AG09309 (cell line): Measurements from ENCODE around the gene CDC25A.

Source experiments
- DNase-seq: peaks from one replicate; pipeline ENCODE4 v3.0.0-alpha.2; 2010; ENCODE audit warnings: low read depth
- H3K4me3 ChIP-seq: 2 replicates; pipeline ENCODE4 v1.5.1; 2011; ENCODE audit warnings: mild to moderate bottlenecking, low read depth, low read length, moderate library complexity; ENCODE audit not compliant: control insufficient read depth
- TF ChIP-seq, protein P1 (sequence below): IDR thresholded peaks from 2 replicates; pipeline ENCODE4 v1.5.1; 2011; ENCODE audit warnings: mild to moderate bottlenecking, low read depth, low read length, inconsistent platforms; ENCODE audit not compliant: insufficient read depth, control insufficient read depth; ENCODE audit errors: missing control alignments

Gene CDC25A

DNA sequence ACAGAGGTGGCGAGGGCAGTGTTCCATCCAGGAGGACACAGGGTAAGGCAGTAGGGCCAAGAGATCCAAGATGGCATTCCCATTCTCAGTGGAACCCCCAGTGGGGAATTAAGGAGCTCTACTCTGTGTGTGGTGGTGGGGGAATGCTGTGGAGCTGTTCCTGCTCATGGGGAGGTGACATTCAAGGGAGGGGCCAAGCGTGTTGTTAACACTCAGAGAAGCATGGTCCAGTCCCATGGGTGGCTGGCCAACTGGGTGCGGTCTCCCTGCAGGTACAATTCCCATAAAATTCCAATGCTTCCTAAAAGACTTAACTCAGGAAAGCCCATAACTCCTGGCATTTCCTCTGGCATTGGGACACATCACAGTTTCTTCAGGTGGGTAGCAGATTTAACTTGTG lies 37.4 kb upstream of the CDC25A start:
- no peak for DNase-seq
- no peak overlapping the region for H3K4me3 ChIP-seq
- TF ChIP-seq, protein P1, sequence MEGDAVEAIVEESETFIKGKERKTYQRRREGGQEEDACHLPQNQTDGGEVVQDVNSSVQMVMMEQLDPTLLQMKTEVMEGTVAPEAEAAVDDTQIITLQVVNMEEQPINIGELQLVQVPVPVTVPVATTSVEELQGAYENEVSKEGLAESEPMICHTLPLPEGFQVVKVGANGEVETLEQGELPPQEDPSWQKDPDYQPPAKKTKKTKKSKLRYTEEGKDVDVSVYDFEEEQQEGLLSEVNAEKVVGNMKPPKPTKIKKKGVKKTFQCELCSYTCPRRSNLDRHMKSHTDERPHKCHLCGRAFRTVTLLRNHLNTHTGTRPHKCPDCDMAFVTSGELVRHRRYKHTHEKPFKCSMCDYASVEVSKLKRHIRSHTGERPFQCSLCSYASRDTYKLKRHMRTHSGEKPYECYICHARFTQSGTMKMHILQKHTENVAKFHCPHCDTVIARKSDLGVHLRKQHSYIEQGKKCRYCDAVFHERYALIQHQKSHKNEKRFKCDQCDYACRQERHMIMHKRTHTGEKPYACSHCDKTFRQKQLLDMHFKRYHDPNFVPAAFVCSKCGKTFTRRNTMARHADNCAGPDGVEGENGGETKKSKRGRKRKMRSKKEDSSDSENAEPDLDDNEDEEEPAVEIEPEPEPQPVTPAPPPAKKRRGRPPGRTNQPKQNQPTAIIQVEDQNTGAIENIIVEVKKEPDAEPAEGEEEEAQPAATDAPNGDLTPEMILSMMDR = no peak

DNA sequence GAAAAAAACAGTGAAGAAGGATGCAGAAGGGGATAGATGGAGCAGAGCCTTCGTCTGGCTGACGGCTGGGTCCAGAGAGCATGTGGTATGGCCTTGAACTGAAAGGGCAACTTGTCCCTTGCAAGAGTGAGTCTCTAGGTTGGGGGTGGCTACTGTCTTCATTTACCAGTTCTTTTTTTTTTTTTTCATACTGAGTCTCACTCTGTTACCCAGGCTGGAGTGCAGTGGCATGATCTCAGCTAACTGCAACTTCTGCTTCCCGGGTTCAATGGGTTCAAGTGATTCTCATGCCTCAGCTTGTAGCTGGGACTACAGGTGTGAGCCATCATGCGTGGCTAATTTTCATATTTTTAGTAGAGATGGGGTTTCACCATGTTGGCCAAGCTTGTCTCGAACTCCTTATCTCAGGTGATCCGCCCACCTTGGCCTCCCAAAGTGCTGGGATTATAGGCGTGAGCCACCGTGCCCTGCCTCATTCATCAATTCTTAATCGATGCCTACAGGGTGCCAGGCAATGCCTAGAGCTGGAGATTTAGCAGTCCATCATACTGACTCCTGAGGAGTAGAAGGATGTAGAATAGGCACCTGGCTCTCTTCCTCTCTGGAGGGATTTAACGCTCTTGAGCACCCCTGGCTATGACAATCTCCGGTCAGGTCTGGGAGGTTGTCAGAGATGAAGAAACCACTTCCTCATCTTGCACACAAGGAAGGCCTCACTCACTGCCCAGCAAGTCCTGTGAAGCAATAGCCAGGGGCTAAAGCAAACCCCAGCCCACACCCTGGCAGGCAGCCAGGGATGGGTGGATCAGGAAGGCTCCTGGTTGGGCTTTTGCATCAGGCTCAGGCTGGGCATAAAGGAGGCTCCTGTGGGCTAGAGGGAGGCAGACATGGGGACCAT lies 34.6 kb upstream of the CDC25A start, which contains the start of gene CAMP:
Gene CAMP (plus strand): TSS at position 880 of the 898 bp plus-strand sequence. CDS start 17 bp downstream, at position 897.
- DNase-seq = peak; percentile 25
- H3K4me3 ChIP-seq = no peak within 1 kb of the TSS
- TF ChIP-seq, protein P1 = no peak

DNA sequence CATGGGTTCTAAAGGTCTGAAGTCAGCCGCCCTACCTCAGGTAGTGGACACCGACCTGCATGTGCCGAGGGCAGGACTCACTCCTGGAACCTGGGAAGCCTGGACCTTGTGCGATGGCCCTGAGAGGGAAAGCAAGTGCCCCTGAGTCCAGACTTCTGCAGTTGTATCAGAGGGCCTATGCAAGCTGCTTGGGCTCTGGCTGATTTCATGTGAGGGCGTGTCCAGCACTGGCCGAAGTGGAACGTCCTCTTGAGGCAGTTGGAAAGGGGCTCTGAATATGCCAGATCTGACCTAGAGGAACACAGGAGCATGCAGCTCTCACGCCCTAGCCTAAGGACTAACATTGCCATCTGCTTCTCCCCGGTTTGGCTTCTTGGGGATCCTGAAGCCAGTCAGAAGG lies 32.5 kb upstream of the CDC25A start:
- H3K4me3 ChIP-seq = no peak overlapping the region
- TF ChIP-seq, protein P1 = no peak
- DNase-seq = no peak

DNA sequence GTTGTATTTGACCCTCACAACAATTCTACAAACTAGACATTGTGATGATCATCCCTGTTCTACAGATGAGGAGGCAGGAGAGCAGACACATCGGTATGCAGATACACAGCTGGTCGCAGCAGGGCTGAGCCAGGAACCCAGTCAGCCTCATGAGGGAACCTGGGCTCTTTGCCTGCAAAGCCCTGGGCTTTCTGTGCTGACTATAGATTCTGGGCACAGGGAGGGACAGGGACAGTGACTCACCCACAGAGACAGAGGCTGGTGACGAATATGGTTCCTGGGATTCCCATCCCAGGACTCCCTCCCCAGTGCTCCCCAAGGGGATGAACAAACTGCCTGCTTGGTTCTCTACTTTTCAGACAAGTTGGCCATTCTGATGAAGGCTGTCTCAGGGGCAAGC lies 31.3 kb upstream of the CDC25A start:
- H3K4me3 ChIP-seq = no peak overlapping the region
- TF ChIP-seq, protein P1 = no peak
- DNase-seq = no peak

DNA sequence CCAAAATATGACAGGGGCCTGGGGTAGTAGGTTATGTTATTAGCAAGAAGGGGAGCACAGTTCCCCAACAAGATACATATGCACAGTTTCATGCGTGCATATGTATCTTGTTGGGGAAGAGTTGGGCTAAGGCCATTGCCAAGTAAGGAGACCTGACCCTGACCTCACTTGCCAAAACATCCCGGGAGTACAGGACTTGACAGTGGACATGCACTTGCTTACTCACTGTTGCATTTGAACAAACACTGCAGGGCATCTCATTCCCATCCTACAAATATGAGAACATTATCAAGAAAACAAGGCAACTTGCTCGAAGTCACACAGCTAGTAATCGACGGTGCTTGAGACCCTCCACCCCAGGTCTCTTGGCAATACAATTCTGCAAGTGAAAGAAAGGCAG lies 30.3 kb upstream of the CDC25A start:
- no peak overlapping the region for H3K4me3 ChIP-seq
- TF ChIP-seq, protein P1 = no peak
- no peak for DNase-seq

DNA sequence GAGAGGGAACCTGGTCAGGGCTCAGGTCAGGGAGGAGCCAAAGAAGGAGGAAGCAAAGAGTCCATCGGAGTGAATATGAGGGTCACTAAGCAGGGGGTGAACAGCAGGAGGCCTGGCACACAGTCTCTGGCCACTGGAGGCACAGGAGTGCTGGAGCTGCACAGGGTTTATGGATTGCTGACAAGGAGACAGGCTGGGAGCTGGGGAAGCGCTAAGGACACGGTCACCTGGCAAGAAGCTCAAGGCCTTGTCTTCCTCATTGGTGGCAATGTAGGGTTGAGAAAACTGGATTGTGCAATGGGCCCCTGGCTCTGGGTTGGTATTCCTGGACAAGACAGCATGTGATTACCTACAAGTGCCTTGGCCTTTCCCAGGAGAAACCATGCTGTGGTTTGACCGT lies 29.2 kb upstream of the CDC25A start:
- H3K4me3 ChIP-seq = no peak overlapping the region
- TF ChIP-seq, protein P1 = no peak
- DNase-seq = no peak
